GM04503 (cell line): Measurements from ENCODE around the gene KRT79.
"Not testable (repeated sequence)": the region's sequence is repeated elsewhere in the genome, so short reads cannot be mapped to it uniquely, and the experiment has no call there.

Experiments
- DNase-seq: peaks from one replicate; pipeline ENCODE4 v3.0.0-alpha.2; 2012; ENCODE audit warnings: low read depth

The KRT79 gene

GRCh38 chr12:52806821-52807543 is 27.1 kb downstream of the KRT79 start:
- DNase-seq = no peak

GRCh38 chr12:52806169-52806811 is 27.8 kb downstream of the KRT79 start:
- no peak for DNase-seq

DNA sequence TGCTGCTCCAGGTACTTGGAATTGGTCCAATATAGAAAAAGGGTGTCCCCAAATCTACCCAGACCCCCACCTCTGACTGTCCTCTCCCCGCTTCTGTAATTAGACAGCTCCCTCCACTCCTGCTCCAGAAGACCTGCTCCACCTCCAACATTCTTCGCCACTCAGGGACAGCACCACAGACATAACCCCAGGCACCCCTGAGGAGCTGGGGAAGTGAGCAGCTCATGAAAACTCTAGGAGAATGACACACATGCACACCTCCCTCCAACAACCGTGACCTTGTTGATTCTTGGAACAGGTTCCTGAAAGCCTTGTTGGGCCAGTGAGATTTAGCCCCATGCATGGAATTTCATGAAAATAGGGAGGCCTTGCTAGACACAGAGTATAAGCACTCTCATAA is 28.4 kb downstream of the KRT79 start:
- no peak for DNase-seq

DNA sequence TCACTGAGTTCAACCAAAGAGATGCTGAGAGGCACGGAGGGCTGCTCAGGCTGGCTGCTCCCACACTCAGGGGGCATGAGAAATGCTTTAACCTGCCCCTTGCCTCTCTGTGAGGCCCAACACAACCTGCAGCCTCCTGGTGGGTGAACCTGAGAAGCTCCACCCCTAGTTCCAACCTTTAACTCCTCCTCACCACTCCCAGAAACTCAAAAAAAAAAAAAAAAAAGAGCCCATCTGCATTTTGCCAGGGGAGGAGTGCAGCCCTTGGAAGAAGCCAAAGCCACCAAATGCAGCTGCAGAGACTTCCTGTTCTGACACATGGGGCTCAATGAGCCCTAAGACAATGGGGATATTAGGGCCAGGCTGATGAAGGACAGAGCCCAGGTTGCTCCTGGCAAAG is 29.1 kb downstream of the KRT79 start:
- DNase-seq = no peak

DNA sequence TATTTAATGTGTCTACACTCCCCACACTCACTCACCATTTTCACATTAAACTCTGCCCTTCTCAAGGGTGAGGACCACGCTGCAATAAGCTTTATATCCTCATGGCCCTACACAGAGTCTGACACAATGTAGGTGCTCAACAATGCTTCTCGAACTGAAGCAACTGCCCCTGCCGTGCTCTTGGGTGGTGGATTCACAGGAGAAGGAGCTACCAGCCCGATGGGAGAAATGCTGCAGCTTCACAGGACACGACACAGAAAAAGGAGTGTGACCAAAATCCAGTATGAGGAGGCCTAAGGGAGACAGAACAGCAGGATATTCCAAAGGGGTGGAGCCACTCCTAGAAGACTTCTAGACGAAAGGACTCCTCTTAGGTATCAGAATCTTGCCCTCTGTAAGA is 31.7 kb downstream of the KRT79 start:
- no peak for DNase-seq

- DNase-seq = no peak
Observed at GRCh38 chr12:52801773-52802172, 32.3 kb downstream of the KRT79 start.

GRCh38 chr12:52800259-52800917 is 33.7 kb downstream of the KRT79 start:
- DNase-seq = no peak

DNA sequence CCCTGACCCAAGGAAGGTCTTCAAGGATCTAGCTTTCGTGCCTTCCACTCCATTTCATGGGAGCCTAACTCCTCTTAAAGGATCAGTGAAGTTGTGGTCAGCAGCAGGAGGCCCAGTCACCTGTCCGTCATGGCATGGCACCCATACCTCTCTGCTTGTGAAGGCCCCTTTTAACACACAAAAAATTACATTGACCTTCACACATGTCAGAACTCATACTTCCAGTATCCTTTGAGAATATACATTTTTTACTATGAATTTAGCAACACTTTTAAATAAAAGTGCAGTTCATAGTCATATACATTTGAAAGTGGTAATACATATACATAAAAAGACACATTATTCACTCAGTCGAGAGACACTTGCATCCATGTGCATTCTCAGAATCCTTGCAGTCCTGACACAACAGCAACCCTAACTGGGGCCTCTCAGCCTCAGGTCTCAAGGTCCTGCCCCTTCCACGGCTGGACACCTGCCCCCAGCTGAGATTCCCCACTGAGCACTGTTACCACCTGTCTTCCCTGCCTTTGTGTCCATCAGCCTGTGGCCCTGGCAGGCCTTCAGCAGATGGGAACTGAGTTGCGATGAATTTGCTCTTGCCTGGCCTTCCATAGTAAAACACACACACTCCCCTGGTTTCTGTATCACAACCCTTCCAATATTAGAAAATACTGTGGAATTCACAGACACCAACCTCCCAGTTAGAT is 34.5 kb downstream of the KRT79 start:
- no peak for DNase-seq

DNA sequence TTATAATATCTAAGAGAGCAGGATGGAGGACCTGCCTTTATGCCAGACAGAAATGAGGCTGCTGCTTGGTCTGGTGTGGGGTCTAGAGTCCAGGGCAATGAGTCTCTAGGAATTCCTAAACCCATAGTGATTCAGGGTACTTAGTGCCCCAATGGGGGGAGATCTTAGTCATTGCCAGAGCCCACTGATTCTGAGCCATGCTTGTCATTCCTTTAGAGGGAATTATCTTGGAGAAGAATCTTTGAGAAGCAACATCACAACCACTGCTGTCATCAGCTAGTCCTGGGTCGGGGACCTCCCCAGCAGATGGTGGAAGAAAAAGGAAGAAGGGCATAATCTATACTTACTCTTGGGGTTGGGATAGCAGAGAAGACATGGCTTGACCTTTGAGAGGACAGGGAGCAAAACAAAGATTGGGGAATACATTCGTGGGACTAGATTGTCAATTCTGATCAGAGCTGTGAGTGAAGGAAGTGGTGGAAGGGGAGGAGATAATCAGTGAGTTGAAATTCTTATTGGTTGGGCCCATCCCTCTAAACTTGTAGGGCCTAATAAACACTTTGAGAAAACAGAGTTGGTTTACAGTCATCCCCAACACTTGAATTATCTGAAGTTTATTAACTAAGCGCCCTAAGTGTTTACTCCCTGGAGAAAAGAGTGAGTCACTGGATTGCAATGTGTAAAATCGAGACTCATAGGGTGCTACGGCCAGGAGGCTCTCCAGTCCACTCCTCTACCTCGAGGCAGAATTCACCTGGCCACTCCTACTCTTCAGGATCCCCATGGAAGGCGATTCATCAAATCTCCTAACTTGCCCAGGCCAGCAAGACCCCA is 35.2 kb downstream of the KRT79 start:
- no peak for DNase-seq

DNA sequence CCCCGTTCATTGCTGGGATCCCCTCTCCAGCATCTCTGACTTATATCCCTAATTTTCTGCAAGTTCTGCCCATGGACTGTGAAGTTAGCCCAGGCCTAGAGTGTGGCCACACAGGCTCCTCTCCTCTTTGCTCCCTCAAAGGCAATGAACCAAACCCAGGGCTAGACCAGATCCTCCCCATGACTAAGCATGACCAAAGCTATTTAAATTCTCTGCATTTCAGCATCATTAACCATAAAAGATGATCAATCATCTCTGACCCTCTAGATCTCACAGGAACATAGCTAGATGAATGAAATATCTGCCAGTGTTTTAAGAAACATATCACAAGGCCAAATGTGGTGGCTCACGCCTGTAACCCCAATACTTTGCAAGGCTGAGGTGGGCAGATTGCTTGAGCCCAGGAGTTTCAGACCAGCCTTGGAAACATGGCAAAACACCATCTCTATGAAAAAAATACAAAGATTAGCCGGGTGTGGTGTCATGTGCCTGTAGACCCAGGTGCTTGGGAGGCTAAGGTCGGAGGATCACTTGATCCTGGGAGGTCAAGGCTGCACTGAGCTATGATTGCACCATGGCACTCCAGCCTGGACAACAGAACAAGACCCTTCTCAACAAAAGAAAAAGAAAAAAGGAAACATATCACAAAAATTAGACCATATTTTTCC is 36.0 kb downstream of the KRT79 start:
- peak; percentile 44 for DNase-seq

DNA sequence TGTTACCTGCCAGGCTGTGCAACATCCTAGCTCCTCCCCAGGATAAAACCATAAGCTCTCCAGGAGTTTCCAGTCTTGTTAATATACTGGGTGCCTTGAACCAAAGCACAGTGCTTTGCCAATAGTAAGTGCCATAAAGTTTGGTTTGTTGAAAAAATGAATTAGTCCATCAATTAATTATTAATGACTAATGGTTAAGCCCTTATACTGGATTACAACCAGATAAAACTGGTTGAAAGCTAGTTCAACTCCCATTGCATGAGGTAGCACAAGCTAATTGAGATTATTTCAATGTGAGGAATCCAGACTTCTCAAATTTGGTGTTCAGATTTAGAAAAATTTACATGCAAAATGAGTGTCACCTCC is 36.6 kb downstream of the KRT79 start:
- no peak for DNase-seq

DNA sequence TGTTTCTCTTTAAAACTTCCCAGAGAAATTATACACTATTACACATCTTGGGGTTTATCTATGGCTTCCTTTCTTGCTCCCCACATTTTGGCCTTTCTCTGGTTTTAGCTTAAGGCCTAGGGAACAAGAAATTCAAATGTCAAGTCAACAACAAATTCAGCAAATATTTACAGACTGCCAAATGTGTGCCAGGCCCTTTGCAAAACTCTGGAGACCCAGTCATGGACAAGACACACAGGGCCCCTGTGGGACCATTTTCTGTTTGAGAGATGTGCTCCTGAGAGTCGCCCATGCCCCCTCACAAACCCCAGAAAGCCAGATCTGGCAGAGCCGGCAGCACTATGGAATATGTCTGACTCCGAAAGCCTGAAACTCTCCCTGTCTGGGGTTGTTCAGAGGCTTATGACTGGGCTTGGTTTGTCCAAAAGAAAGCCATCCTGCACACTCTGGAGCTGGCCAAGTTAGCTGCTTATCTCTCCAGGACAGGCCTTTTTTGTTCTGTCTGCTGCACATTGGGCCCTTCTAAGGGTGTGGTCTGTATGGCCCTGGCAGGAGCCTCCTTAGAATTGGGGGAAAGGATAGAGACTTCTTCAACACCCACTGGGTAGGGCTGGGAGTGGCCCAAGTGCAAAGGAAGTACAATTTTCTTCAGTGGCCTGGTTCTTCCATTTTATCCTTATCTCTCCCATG is 37.1 kb downstream of the KRT79 start:
- DNase-seq = no peak

DNA sequence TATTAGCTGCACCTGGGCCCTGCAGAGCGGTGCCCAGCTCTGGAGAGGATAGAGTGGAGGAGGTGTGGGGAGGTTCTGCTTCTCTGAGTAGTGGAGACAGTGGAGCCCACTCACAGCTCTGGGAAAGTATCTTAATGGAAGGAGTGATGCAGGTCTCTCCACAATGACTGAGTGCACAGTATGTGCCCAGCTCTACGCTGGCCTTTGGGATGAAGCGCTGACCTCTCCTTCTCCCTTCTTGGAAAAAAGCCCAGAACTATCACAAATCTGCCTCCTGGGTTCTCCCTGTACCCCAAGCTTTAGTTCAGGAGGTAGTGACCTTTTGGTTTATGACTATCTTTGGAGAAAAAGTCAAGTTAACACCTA is 37.7 kb downstream of the KRT79 start:
- DNase-seq = no peak

GRCh38 chr12:52795694-52796428 is 38.2 kb downstream of the KRT79 start, which contains the start of gene KRT3:
TSS of gene KRT3 (minus strand) at chr12:52796117. CDS start at chr12:52796042, 75 bp downstream.
- no peak for DNase-seq

DNA sequence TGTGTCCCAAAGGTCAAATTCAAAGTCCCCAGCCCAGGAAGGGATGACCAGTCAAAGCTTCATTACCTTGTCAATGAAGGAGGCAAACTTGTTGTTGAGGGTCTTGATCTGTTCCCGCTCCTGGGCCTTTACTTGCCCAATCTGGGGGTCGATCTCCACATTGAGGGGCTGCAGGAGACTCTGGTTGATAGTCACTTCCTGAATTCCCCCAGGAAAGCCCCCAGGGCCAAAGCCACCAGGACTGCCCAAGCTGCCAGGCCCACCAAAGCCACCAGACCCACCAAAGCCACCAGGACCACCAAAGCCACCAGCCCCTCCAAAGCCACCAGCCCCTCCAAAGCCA is 38.8 kb downstream of the KRT79 start:
- not testable (repeated sequence) for DNase-seq

DNA sequence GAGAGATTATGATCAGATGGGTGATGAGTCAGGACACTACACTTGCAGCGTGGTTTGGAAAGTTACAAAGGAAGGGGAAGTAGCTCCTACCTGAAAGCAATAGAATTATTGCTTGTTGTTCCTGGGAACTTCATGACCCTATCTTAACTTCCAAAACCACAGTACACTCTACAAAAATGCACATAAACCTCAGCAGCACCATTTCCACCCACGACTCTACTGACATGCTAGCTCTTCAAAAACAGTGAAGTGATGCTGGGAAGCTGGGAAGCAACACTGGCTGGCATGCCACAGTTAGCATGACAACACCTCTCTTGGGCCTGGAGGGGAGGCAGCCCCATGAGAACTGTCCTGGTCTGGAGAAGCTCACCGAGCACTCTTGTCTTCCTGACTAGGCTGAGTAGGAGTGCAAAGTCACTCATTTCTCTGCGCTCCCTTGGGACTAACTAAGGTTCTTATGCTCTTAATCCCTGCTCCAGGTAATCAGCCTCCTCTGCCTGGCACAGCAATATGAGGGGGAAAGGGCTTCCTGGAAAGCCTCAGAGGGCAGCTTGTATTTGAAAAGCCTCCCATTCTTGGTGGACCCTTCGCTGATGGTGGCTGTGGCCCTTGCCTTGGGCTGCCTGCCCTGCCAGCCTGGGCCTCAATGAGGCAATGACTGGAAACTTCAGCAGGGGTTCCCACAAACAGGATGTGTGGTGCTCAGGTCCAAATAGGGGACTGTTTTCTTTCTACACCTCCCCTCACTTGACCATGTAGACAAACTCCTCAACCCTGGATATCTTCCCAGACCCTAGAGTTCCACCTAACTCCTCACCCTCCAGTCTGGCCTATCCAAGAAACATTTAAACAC is 39.4 kb downstream of the KRT79 start:
- DNase-seq = peak; percentile 21

DNA sequence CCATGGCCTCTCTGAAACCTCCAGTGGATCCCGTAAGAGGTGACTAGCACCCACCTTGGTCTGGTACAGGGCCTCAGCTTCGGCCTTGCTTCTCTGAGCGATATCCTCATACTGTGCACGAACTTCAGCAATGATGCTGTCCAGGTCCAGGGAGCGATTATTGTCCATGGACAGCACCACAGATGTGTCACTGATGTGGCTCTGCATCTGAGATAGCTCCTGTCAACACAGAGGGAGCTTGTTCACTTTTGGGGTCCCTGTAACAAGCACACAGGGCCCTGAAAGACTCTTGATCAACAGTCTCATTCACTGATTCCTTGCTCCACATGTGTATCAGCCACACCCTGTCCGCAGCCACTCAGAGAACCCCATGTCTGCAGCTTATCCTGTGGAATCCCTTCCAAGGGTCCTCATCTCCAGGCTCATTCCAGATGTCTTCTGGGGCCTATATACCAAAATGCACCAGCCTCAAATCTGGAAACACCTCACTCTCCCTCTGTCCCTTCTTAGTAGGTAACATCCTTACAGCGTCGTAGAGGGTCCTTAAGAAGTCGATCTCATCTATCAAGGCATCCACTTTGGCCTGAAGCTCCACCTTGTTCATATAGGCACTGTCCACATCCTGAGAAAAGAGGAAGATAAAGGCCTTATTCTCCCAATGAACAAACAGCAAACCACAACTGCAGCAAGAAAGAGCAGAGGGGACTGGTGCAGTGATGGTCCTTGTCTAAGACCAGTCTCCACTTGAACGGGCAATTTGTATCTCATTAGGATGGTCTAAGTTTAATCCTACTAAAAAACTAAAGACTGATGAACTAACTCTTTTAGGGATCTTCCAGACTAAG is 41.7 kb downstream of the KRT79 start:
- no peak for DNase-seq
